ENCODE results near the gene PCSK4. TPM values are rescaled to one million over a fixed set of nuclear protein-coding genes. Genes with fewer than 3 reads are reported as not detected.
"Not testable (repeated sequence)": the region's sequence is repeated elsewhere in the genome, so short reads cannot be mapped to it uniquely, and the experiment has no call there.

PCSK4 gene
- total RNA-seq, 1 experiment from 2014 or later = 9.1 TPM

DNA sequence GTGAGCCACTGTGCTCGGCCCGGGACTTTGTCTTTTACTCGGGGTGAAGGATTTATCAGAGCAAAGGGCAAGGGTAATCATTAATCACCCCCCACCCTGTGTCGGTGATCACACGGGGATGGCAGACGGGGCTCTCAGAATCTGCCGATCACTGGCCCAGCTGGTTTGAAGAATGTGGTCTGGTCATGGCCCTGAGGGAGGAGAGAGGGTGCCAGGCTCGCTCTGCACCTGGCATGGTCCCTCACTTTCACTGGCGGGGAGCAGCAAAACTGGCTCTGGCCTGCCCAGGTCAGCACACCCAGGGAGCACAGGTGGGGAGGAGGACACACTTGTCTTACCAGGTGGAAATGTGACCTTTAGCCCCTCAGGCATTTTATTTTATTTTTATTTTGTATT, 11.0 kb upstream of the PCSK4 start:
- Histone ChIP-seq H3K23me2 (ENCODE audit: insufficient read length, low read depth, low read length, poor library complexity, severe bottlenecking) (peaks cover 7% of the 10 kb centered on the region), H4K8ac (replicated peaks; ENCODE audit: insufficient read length, low read depth, low read length) (no peak overlapping the region), H4K91ac (ENCODE audit: insufficient read length, low read depth, low read length) (no peak overlapping the region), H2BK15ac (ENCODE audit: low read depth, low read length) (no peak overlapping the region), H4K5ac (ENCODE audit: insufficient read length, low read depth, low read length) (no peak overlapping the region), H2AFZ (ENCODE audit: low read length) (no peak overlapping the region), H3K27ac (ENCODE audit: insufficient read length, low read depth, low read length) (no peak overlapping the region), H3K14ac (ENCODE audit: insufficient read depth, low read length) (no peak overlapping the region), H3K79me2 (ENCODE audit: insufficient read depth, low read length) (no peaks in the 10 kb centered on the region), H2BK120ac (ENCODE audit: low read depth, low read length, poor library complexity, severe bottlenecking) (no peak overlapping the region), H3K4ac (ENCODE audit: low read depth, low read length) (no peak overlapping the region), H3K79me1 (ENCODE audit: insufficient read depth, low read depth, low read length, poor library complexity, severe bottlenecking) (no peaks in the 10 kb centered on the region), H3K27me3 (ENCODE audit: insufficient read depth, low read length) (no peaks in the 10 kb centered on the region; the same call in 1 of the 2 replicates), H3K9me3 (ENCODE audit: control insufficient read depth, low read depth, low read length) (no peaks in the 10 kb centered on the region), H3K4me2 (ENCODE audit: insufficient read depth, insufficient read length, low read length) (no peak overlapping the region), H3K56ac (ENCODE audit: insufficient read length, low read depth, low read length) (no peak overlapping the region), H2BK12ac (ENCODE audit: insufficient read length, low read depth, low read length) (no peak overlapping the region), H3K4me1 (ENCODE audit: insufficient read depth, low read length) (no peaks in the 10 kb centered on the region), H3T11ph (ENCODE audit: low read length) (no peak overlapping the region), H3K18ac (ENCODE audit: insufficient read length, low read depth, low read length) (no peak overlapping the region), H2BK20ac (ENCODE audit: low read depth, low read length, poor library complexity, severe bottlenecking) (no peak overlapping the region), H4K20me1 (ENCODE audit: control insufficient read depth, insufficient read depth, insufficient read length) (no peaks in the 10 kb centered on the region), H3K9ac (ENCODE audit: extremely low read depth, insufficient read length, low read length) (no peak overlapping the region), H3K23ac (ENCODE audit: insufficient read length, low read depth, low read length) (no peak overlapping the region), H2BK5ac (ENCODE audit: insufficient read length, low read length) (no peak overlapping the region), H2AK5ac (ENCODE audit: insufficient read length, low read length) (no peak overlapping the region)
- no CpG with 5 or more reads among the region's 9 CpGs for WGBS (ENCODE audit: extremely low coverage, insufficient read length, low lambda C conversion rate)
- Mint-ChIP-seq H3K4me1 (peaks cover 0 to 12% of the 10 kb centered on the region in 2 experiments; a peak in 3 of 4 replicates), H3K4me3 (no peak overlapping the region), H3K9me3 (peaks cover 7 to 16% of the 10 kb centered on the region in 2 experiments), H3K27me3 (ENCODE audit: low read depth) (peaks cover 68% of the 10 kb centered on the region), H3K27ac (no peak overlapping the region), H3K36me3 (ENCODE audit: insufficient read depth in 1 of 3, low read depth in 3 of 3) (no peaks in the 10 kb centered on the region)
- TF ChIP-seq, protein P1, sequence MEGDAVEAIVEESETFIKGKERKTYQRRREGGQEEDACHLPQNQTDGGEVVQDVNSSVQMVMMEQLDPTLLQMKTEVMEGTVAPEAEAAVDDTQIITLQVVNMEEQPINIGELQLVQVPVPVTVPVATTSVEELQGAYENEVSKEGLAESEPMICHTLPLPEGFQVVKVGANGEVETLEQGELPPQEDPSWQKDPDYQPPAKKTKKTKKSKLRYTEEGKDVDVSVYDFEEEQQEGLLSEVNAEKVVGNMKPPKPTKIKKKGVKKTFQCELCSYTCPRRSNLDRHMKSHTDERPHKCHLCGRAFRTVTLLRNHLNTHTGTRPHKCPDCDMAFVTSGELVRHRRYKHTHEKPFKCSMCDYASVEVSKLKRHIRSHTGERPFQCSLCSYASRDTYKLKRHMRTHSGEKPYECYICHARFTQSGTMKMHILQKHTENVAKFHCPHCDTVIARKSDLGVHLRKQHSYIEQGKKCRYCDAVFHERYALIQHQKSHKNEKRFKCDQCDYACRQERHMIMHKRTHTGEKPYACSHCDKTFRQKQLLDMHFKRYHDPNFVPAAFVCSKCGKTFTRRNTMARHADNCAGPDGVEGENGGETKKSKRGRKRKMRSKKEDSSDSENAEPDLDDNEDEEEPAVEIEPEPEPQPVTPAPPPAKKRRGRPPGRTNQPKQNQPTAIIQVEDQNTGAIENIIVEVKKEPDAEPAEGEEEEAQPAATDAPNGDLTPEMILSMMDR (conservative IDR thresholded peaks at IDR 0.05) = no peak
- no peak for DNase-seq

DNA sequence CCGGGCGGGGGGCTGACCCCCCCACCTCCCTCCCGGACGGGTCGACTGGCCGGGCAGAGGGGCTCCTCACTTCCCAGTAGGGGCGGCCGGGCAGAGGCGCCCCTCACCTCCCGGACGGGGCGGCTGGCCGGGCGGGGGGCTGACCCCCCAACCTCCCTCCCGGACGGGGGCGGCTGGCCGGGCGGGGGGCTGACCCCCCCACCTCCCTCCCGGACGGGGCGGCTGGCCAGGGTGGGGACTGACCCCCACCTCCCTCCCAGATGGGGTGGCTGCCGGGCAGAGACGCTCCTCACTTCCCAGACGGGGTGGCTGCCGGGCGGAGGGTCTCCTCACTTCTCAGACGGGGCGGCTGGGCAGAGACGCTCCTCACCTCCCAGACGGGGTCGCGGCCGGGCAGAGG, 9.1 kb upstream of the PCSK4 start:
- H4K5ac ChIP-seq (ENCODE audit: insufficient read length, low read depth, low read length); H3K23me2 ChIP-seq (ENCODE audit: insufficient read length, low read depth, low read length, poor library complexity, severe bottlenecking); H3K23ac ChIP-seq (ENCODE audit: insufficient read length, low read depth, low read length); H2BK20ac ChIP-seq (ENCODE audit: low read depth, low read length, poor library complexity, severe bottlenecking); H3K9me3 ChIP-seq (ENCODE audit: control insufficient read depth, low read depth, low read length); H3K18ac ChIP-seq (ENCODE audit: insufficient read length, low read depth, low read length); H3K4me3 Mint-ChIP-seq; H2AFZ ChIP-seq (ENCODE audit: low read length); H2BK5ac ChIP-seq (ENCODE audit: insufficient read length, low read length); H4K20me1 ChIP-seq (ENCODE audit: control insufficient read depth, insufficient read depth, insufficient read length); H3T11ph ChIP-seq (ENCODE audit: low read length); H3K79me1 ChIP-seq (ENCODE audit: insufficient read depth, low read depth, low read length, poor library complexity, severe bottlenecking); H3K27me3 ChIP-seq (ENCODE audit: insufficient read depth, low read length); H3K4ac ChIP-seq (ENCODE audit: low read depth, low read length); H3K4me2 ChIP-seq (ENCODE audit: insufficient read depth, insufficient read length, low read length); H2AK5ac ChIP-seq (ENCODE audit: insufficient read length, low read length); H3K36me3 Mint-ChIP-seq (ENCODE audit: insufficient read depth in 1 of 3, low read depth in 3 of 3); H3K9ac ChIP-seq (ENCODE audit: extremely low read depth, insufficient read length, low read length); H3K4me1 ChIP-seq (ENCODE audit: insufficient read depth, low read length); H4K8ac ChIP-seq (replicated peaks; ENCODE audit: insufficient read length, low read depth, low read length); H2BK12ac ChIP-seq (ENCODE audit: insufficient read length, low read depth, low read length); H3K14ac ChIP-seq (ENCODE audit: insufficient read depth, low read length); H3K27ac ChIP-seq (ENCODE audit: insufficient read length, low read depth, low read length); H3K27ac Mint-ChIP-seq; H4K91ac ChIP-seq (ENCODE audit: insufficient read length, low read depth, low read length); H2BK15ac ChIP-seq (ENCODE audit: low read depth, low read length); H3K79me2 ChIP-seq (ENCODE audit: insufficient read depth, low read length); H2BK120ac ChIP-seq (ENCODE audit: low read depth, low read length, poor library complexity, severe bottlenecking); DNase-seq; H3K56ac ChIP-seq (ENCODE audit: insufficient read length, low read depth, low read length): not testable (repeated sequence)
- Mint-ChIP-seq H3K9me3 (peaks cover 7 to 16% of the 10 kb centered on the region in 2 experiments), H3K4me1 (peaks cover 0 to 12% of the 10 kb centered on the region in 2 experiments; a peak in 3 of 4 replicates), H3K27me3 (ENCODE audit: low read depth) (peaks cover 66% of the 10 kb centered on the region)
- WGBS (ENCODE audit: extremely low coverage, insufficient read length, low lambda C conversion rate) = no CpG with 5 or more reads among the region's 34 CpGs
